Body of pancreas (tissue), 4 donors: ENCODE measurements around the gene PGM3. TPM values are rescaled to one million over a fixed set of nuclear protein-coding genes. Genes with fewer than 3 reads are reported as not detected.

Experiments used
- ATAC-seq: fragments of 150-250 bp; one replicate; pipeline ENCODE4 v1.9.1; 2016
- DNase-seq, 4 donors: peaks; one replicate each; pipeline ENCODE4 v3.0.0-alpha.2; 2019
- H3K27ac ChIP-seq, 4 donors: fragments of 200-600 bp; sonication (generic); 1 replicate in 3 of 4; 2 replicates in 1 of 4; pipeline versions ENCODE4 v1.5.1 to v1.6.1; 2016 to 2019; ENCODE audit warnings: mild to moderate bottlenecking in 1 of 4, mixed read lengths in 1 of 4, moderate library complexity in 1 of 4
- H3K27me3 ChIP-seq, 2 donors: fragments of 200-600 bp; sonication (generic); one replicate each; pipeline ENCODE4 v1.6.0; 2016; ENCODE audit warnings: mild to moderate bottlenecking in 1 of 2
- H3K36me3 ChIP-seq, 2 donors: fragments of 200-600 bp; sonication (generic); replicated peaks in 1 of 2; 2 replicates each; pipeline ENCODE4 v1.5.1; 2016; ENCODE audit warnings: low read depth in 2 of 2; ENCODE audit not compliant: insufficient read depth in 1 of 2
- H3K4me1 ChIP-seq: fragments of 200-600 bp; sonication (generic); one replicate; pipeline ENCODE4 v1.6.0; 2016
- H3K4me3 ChIP-seq, 2 donors: fragments of 200-600 bp; sonication (generic); 1 replicate in 1 of 2; 2 replicates in 1 of 2; pipeline ENCODE4 v1.5.1; 2016 to 2019
- H3K9me3 ChIP-seq, 3 donors: fragments of 200-600 bp; sonication (generic); 1 replicate in 2 of 3; 2 replicates in 1 of 3; pipeline ENCODE4 v1.5.1; 2016
- POLR2A ChIP-seq, 3 donors: fragments of 450-650 bp; IDR thresholded peaks; one replicate each; pipeline ENCODE4 v1.6.1; 2016; ENCODE audit warnings: antibody characterized with exemption in 3 of 3, mild to moderate bottlenecking in 2 of 3
- WGBS, 2 donors: methylation state at CpG; one replicate each; pipeline ENCODE4 v1.1.5; 2017; 5-methylcytosine and 5-hydroxymethylcytosine counted together
- intact Hi-C: fragments of 100-400 bp; cut with DNase I; formaldehyde crosslinking; loops from one replicate; pipeline ENCODE4 v1.15.1; 2023
- total RNA-seq, 2 donors: library from RNA; depleted of rRNA; stranded (reverse); fragments of >200 nt; gene quantifications; one replicate each; pipeline ENCODE4 v1.1.0, GENCODE V29; 2016
- TF ChIP-seq, protein P1 (sequence below), 7 experiments: fragments of 450-650 bp in 4 of 7; fragments of 200-600 bp in 3 of 7; sonication (generic) in 3 of 7; IDR thresholded peaks; one replicate each; pipeline ENCODE4 v1.5.1; 2016 to 2019; ENCODE audit warnings: antibody characterized with exemption in 7 of 7

PGM3 gene
- total RNA-seq, 2 donors from 2014 or later = 50.1 to 61.0 TPM

DNA sequence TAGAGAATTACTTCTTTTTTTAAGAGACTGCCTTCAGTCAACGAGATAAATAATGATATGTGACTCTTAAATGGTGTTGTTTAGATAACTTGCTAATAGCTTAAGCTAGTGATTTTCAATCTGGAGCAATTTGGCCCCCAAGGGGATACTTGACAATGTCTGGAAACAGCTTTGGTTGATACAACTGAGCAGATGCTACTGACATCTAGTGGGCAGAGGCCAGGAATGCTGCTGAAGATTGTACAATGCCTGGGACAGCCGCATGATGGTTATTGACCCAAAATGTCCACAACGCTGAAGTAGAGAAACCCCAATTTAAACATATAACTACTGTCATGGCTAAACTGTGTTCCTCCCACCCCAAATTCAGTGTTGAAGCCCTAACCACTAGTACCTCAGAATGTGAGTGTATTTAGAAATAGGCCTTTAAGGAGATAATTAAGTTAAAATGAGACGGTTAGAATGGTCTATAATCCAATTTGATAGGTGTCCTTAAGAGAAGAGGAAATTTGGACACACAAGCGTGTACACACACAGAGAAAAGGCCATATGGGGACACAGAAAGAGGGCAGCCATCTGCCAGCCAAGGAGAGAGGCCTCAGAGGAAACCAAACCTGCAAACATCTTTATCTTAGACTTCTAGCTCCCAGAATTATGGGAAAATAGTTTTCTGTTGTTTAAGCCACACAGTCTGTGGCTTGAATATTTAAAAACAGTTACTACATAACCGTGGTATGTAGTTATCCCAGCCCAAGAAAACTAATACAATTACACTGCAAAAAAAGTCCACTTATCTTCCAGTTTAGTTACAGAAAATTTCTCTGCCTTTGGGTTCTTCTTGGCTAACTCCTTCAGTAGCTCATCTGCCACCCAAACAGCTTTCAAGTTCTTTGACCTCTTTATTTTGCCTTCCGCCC, 22.3 kb upstream of the PGM3 start:
- no peak overlapping the region for H3K4me3 ChIP-seq
- intact Hi-C loops = no loop called here

DNA sequence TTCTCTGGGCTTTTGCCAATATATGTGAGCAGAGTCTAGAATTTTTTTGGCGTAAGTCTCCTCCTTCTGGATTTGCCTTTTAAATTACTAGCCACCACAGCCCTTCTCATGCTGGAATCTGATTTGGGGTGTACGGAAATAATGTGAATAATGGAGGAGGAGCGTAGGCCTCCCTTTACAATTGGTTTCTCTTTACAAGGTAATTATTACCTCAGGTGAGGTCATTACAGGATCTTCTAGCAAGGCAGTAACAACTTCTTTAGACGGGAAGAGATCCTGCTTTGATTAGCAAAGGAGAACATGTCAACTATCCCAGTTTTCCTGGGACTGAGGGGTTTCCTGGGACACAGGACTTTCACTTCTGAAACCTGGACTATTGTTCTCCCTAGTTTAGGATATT, 9.0 kb upstream of the PGM3 start:
- no peak for ATAC-seq
- intact Hi-C loops = no loop called here
- Histone ChIP-seq H3K9me3 (no peaks in the 10 kb centered on the region), H3K4me1 (no peaks in the 10 kb centered on the region), H3K27me3 (no peaks in the 10 kb centered on the region), H3K4me3 (no peak overlapping the region), H3K36me3 (no peaks in the 10 kb centered on the region), H3K27ac (no peak overlapping the region)
- TF ChIP-seq, protein P1, sequence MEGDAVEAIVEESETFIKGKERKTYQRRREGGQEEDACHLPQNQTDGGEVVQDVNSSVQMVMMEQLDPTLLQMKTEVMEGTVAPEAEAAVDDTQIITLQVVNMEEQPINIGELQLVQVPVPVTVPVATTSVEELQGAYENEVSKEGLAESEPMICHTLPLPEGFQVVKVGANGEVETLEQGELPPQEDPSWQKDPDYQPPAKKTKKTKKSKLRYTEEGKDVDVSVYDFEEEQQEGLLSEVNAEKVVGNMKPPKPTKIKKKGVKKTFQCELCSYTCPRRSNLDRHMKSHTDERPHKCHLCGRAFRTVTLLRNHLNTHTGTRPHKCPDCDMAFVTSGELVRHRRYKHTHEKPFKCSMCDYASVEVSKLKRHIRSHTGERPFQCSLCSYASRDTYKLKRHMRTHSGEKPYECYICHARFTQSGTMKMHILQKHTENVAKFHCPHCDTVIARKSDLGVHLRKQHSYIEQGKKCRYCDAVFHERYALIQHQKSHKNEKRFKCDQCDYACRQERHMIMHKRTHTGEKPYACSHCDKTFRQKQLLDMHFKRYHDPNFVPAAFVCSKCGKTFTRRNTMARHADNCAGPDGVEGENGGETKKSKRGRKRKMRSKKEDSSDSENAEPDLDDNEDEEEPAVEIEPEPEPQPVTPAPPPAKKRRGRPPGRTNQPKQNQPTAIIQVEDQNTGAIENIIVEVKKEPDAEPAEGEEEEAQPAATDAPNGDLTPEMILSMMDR (IDR thresholded peaks at IDR 0.05) = no peak
- TF ChIP-seq POLR2A (IDR thresholded peaks at IDR 0.05) = no peak
- DNase-seq = no peak
- WGBS, 2 donors = 66 to 78% methylated on average over 4 of the region's 4 CpGs

More for the DNA sequence above, 22.3 kb upstream of the PGM3 start:
- Histone ChIP-seq H3K36me3 (no peaks in the 10 kb centered on the region), H3K27ac (no peak overlapping the region), H3K9me3 (no peaks in the 10 kb centered on the region), H3K4me1 (no peaks in the 10 kb centered on the region), H3K27me3 (no peaks in the 10 kb centered on the region)
- no peak for TF ChIP-seq POLR2A (IDR thresholded peaks at IDR 0.05)
- TF ChIP-seq, protein P1 (IDR thresholded peaks at IDR 0.05) = peak; percentile 50 to 76 (median 71)
- ATAC-seq = peak; percentile 89
- WGBS, 2 donors = 27% methylated on average over 7 of the region's 7 CpGs
- DNase-seq = peak; percentile 61 to 75 (median 67)

DNA sequence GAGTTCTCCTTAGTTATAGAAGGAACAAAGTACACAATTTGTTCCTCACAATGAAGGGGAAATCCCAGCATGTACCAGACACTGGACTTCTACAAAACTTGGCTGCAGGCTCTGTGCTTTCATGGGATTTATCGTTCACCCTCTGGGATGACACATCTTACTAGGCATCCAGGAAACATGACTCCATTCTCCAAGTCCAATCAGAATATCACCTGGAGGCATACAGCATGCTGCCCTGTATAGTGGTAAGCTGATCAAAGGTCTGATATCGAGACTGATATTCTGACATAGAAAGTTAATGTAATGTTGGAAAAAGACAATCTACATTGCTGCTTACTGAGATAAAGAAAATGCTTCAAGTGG, 6.8 kb upstream of the PGM3 start:
- intact Hi-C loops = no loop called here

DNA sequence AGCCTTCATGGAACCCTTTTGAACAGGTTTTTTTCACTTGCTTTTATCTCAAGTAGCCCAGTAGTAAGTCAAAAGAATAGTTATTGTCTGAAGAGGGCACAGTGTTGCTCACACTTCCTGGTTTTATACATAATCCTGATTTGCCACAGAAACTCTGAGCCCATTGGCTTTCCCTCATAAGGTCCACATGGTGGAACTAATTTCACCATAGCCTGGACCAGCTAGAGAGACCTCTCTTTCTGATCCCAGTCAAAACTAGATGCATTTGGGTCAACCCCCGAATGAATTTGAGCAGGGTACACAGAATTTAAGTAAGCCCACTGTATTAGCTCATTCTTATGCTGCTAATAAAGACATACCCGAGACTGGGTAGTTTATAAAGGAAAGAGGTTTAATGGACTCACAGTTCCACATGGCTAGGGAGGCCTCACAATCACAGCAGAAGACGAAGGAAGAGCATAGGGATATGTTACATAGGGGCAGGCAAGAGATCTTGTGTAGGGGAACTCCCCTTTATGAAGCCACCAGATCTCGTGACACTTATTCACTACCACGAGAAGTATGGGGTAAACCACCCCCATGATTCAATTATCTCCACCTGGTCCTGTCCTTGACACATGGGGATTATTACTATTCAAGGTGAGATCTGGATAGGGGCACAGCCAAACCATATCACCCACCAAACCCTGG, 6.3 kb upstream of the PGM3 start:
- no peak for TF ChIP-seq POLR2A (IDR thresholded peaks at IDR 0.05)
- TF ChIP-seq, protein P1 (IDR thresholded peaks at IDR 0.05) = no peak
- DNase-seq = no peak
- Histone ChIP-seq H3K4me3 (no peak overlapping the region), H3K36me3 (no peaks in the 10 kb centered on the region), H3K27me3 (no peaks in the 10 kb centered on the region), H3K9me3 (no peaks in the 10 kb centered on the region), H3K27ac (peak overlapping the region in 2 of 4 donors; percentile 30 to 37), H3K4me1 (peaks cover 10% of the 10 kb centered on the region)
- intact Hi-C loops = no loop called here
- ATAC-seq = peak; percentile 39
- WGBS, 2 donors = 75 to 81% methylated on average over 5 of the region's 5 CpGs

More for the DNA sequence above, 6.8 kb upstream of the PGM3 start:
- ATAC-seq (peak; percentile 84), DNase-seq (peak in 1 of 4 donors; percentile 34)
- no peak overlapping the region for H3K4me3 ChIP-seq
- H3K4me1 ChIP-seq = peaks cover 4% of the 10 kb centered on the region
- no peaks in the 10 kb centered on the region for H3K27me3 ChIP-seq
- H3K9me3 ChIP-seq = no peaks in the 10 kb centered on the region
- 52 to 58% methylated on average over 2 of the region's 2 CpGs for WGBS, 2 donors
- H3K27ac ChIP-seq = peak overlapping the region in 2 of 4 donors; percentile 30 to 37
- TF ChIP-seq POLR2A (IDR thresholded peaks at IDR 0.05) = no peak
- TF ChIP-seq, protein P1 (IDR thresholded peaks at IDR 0.05) = no peak
- no peaks in the 10 kb centered on the region for H3K36me3 ChIP-seq
